AG09309 (cell line): ENCODE results near the gene LLGL2.

Source experiments
- DNase-seq: peaks from one replicate; pipeline ENCODE4 v3.0.0-alpha.2; 2010; ENCODE audit warnings: low read depth
- H3K4me3 ChIP-seq: 2 replicates; pipeline ENCODE4 v1.5.1; 2011; ENCODE audit warnings: mild to moderate bottlenecking, low read depth, low read length, moderate library complexity; ENCODE audit not compliant: control insufficient read depth
- TF ChIP-seq, protein P1 (sequence below): IDR thresholded peaks from 2 replicates; pipeline ENCODE4 v1.5.1; 2011; ENCODE audit warnings: mild to moderate bottlenecking, low read depth, low read length, inconsistent platforms; ENCODE audit not compliant: insufficient read depth, control insufficient read depth; ENCODE audit errors: missing control alignments

The LLGL2 gene

DNA sequence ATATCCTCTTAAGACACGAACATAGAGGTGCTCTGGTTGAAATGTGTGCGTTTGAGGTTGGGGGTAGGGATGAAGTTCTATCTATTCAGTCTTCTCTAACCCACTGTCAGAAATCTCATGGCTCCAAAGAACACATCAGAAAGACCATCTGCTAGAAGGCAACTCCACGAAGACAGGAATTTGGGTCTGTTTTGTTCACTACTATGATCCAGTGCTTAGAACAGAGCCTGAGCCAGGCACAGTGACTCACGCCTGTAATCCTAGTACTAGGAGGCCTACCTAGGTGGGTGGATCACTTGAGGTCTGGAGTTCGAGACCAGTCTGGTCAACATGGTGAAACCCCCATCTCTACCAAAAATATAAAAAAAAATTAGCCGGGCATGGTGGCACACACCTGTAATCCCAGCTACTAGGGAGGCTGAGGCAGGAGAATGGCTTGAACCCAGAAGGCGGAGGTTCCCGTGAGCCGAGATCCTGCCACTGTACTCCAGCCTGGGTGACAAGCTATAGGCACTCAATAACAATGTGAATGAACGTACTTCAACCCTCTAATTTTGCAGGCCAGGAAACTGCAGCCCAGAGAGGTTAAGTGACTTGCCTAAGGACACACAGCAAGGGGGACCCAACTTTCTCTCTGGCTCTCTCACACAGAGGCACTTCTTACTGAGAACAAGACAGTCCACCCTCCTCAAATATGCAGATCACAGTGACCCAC, 12.4 kb upstream of the LLGL2 start:
- no peak for DNase-seq
- TF ChIP-seq, protein P1, sequence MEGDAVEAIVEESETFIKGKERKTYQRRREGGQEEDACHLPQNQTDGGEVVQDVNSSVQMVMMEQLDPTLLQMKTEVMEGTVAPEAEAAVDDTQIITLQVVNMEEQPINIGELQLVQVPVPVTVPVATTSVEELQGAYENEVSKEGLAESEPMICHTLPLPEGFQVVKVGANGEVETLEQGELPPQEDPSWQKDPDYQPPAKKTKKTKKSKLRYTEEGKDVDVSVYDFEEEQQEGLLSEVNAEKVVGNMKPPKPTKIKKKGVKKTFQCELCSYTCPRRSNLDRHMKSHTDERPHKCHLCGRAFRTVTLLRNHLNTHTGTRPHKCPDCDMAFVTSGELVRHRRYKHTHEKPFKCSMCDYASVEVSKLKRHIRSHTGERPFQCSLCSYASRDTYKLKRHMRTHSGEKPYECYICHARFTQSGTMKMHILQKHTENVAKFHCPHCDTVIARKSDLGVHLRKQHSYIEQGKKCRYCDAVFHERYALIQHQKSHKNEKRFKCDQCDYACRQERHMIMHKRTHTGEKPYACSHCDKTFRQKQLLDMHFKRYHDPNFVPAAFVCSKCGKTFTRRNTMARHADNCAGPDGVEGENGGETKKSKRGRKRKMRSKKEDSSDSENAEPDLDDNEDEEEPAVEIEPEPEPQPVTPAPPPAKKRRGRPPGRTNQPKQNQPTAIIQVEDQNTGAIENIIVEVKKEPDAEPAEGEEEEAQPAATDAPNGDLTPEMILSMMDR: no peak
- H3K4me3 ChIP-seq: no peak overlapping the region

DNA sequence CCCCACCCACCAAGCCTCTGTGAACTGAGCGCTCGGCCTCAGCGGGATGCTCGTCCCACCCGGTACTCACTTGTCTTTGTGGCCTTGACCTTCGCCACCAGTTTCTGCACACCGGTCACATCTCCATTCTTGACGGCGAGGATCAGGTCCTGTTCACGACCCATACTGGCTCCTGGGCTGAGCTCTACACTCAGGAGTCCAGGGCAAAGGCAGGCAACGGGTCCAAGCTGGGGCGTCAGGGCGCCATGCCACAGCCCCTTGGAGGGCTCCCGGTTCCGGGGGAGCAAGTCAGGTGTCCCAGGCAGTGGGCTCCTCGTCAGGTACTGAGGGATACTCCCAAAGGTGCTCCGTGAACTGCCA, 11.9 kb upstream of the LLGL2 start:
- TF ChIP-seq, protein P1: no peak
- no peak for DNase-seq

DNA sequence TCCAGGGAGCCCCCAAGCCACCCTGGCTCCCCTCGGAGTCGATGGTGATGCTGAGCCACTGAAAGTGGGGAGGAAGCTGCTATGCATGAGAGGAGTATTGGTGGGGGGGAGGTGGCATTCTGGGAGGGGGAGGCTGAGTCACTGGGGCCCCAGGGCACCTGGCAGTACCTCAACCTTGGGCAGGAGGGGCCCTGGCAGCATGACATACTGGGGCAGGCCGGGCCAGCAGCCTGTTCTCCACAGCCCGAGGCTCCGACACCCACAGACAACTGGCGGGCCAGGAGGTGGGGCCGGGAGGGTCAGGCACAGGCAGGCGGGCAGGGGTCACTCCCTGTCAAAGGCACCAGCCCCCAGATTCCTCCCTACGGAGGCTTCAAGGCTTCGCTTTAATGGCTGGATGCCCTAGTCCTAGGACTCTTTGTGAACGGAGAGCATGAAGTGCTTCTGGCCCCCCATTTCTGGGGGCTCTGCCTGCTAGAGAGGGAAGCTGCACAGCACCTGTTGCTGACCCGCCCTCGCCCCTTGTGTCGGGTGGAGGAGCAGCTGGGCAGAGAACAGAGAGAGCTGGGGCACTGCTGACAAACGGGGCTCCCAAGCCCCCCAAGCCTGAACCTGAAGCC, 11.1 kb upstream of the LLGL2 start:
- no peak for DNase-seq
- H3K4me3 ChIP-seq: peak overlapping the region; percentile 83
- TF ChIP-seq, protein P1: no peak

More for the DNA sequence above, 11.9 kb upstream of the LLGL2 start:
- H3K4me3 ChIP-seq: no peak overlapping the region

DNA sequence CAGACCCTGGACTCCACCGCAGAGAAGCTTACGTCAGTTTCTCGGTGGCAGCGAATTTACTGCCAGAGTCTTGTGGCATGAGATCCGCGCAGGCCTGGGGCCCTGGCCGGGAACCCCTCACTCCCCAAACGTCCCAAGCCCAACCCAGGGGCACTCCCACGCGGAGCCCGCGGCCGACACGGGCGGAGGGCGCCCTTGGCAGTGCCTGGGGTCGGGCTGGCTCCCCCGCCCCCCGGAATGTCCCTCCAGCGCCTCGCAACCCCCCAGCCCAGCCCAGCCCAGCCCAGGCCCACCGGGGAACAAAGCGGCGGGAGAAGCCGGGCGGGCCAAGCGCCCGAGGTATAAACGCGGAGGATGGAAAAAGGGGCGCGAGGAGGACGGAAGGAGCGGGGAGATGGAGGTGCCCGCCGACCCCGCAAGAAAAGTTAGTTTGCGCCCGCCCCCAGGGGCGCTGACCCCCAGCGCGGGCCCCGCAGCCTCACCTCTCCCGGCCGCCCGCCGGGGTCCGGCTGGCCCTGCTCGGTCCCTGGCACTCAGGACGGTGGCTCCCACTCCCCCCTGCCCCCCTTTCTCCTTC, 10.5 kb upstream of the LLGL2 start:
- DNase-seq: no peak
- H3K4me3 ChIP-seq: peak overlapping the region; percentile 83
- TF ChIP-seq, protein P1: no peak

DNA sequence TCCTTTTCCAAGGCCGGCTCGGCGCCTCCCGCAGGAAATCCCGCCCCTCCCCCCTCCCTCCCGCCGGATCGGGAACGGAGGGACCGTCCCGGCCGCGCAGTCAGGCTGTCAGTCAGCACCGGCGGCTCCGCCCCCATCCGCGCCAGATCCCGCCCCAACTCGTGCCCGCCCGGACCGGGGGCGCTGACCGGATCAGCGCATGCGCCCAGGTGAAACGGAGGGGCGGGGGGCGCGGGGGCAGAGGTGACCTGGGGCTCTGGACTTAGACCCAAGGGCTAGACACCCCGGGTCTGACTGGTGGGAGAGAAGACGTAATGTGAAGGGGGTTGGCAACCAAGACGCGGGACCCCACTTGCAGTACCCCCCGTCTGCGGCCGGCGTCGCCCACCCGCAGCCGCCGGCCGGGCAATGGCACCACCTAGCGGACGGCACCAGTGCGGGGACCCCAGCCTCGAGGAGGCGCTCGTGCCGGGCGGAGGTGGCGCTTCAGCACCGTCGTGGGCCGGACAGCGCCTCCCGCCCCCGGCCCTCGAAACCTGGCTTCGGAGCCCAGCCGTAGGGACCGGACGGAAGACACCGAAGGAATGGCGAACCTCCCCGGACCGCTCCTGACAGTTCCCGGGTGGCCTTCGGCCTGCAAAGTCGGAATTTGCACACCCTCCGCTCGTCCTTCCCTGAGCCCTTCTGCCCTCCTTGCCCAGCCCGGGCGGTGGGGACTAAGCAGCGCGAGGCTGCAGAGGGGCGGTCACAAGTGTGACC, 9.8 kb upstream of the LLGL2 start, which contains the start of gene CASKIN2:
Gene CASKIN2, minus strand, starts transcription at position 42 of the 759 bp plus-strand sequence. CDS start 1,733 bp downstream, outside the sequence.
- H3K4me3 ChIP-seq: peak within 1 kb of the TSS; percentile 83
- TF ChIP-seq, protein P1: peak; percentile 80
- DNase-seq: peak; percentile 34

DNA sequence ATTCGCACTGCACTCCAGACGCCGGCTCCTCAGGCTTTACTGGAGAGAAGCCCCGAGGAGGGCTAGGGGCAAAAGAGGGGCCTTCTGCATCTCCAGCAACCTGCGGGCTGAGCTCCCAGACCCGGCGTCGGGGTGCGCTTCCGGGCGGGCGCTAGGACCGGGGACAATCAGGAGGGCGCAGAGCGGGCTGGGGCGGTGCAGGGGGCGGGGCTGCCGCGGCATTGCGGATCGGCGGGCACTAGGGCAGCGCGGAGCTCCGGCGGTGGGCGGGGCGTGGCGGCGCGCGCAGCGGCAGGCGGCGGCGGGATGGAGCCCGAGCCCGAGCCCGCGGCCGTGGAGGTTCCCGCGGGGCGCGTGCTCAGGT, 9.3 kb upstream of the LLGL2 start, which contains the start of gene TSEN54:
Gene TSEN54, plus strand, starts transcription at position 274 of the 364 bp plus-strand sequence. Its CDS starts 33 bp downstream, at position 307.
- H3K4me3 ChIP-seq: peak within 1 kb of the TSS; percentile 83
- TF ChIP-seq, protein P1: no peak
- peak; percentile 29 for DNase-seq
